ENCODE measurements around the gene CFAP58.

The CFAP58 gene

GRCh38 chr10:104336821-104337467 is 16.7 kb upstream of the CFAP58 start:
- no peak for DNase-seq

- DNase-seq = peak; percentile 33
These were observed 16.1 kb upstream of the CFAP58 start for GRCh38 chr10:104337521-104337984.

DNA sequence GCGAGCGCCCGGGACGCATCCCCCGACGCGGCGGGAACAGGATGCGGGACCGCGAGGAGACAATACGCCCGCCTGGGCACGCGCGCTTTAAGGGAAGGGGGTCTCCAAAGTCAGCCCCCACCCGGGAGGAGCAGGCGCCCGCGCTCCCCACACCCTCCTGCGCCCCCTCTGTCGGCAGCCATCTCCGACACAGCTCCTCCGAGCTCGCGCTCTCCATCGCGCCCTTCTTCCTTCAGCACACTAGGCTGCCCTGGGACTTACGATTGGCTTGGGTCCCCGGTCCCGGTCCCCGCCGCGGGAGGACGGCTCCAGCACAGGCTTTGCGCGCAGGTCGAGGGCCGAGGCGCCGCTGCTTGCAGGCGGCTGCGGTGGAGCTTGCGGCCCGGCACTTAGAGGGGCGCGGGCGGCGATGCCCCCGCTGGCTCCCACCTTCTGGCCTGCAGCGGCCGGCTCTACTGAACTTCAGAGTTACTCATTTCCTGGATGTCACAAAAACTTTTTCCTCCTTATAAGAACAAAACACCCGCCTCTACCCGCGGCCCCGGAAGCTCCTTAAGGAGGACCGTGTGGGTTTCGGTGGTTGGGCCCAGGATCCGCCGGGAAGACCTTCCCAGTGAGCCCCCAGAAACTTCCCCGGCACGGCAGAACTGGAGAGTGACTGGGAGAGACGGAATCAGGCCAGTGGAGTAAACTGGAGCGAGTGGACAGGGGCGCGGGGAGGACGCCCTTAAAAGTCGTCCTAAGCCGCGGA is 15.5 kb upstream of the CFAP58 start, which contains the start of gene ITPRIP:
TSS of gene ITPRIP (minus strand) at position 481 of the 751 bp plus-strand sequence. CDS start 22,414 bp downstream, outside the sequence.
- peak; percentile 78 for DNase-seq

DNA sequence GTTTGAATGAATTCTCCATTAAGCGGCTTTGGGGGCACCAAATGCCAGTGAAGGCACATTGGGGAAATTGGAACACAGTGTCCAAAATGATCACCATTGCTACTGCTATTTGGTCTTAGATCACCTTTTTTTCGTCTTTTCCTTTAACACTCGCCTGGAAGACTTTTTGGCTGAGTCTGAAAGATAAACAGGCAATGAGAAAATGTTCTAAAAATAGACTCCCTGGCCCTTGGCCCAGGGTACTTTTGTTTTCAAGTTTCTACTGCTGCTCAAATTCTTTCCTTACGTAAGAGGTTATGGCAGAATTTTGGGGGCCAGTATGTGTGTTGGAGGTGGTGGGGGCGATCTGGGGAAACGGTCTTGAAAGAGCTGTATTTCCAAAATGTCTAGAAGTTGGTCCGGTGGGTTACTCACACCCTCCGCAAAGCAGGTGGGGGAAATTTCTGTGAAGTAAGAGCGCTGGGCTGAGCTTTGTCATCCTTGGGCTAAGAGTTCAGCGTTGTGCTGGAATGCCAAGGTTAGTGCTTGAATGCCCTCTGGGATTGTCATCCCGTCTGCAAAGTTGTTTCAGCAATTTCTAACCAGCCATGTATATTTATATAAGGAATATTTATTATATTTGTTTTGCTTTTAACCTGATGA is 14.0 kb upstream of the CFAP58 start:
- no peak for DNase-seq

- DNase-seq = no peak
These were observed 13.5 kb upstream of the CFAP58 start for GRCh38 chr10:104340111-104340526.

DNA sequence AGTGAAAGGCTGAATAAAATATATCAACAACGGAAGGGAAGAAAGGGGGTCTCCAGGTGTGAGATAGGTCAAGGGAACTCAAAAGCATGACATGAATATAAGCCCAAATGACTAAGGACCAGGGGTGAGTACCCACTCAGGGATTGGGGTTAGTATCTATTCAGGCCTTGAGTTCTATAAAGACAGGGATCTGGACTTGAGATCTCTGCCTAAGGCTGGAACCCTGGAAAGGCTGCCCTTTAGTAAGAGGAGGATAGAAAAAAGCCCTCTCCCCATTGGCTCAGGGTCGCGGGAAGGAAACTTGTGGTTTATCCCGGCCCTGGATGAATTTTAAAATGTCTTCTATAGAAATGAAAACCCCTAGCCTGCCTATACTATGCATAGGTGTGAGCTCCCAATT is 13.0 kb upstream of the CFAP58 start:
- DNase-seq = no peak

- DNase-seq = no peak
These were observed 10.7 kb upstream of the CFAP58 start for GRCh38 chr10:104342941-104343411.

- DNase-seq = no peak
These were observed 9.4 kb upstream of the CFAP58 start for GRCh38 chr10:104344219-104344618.

DNA sequence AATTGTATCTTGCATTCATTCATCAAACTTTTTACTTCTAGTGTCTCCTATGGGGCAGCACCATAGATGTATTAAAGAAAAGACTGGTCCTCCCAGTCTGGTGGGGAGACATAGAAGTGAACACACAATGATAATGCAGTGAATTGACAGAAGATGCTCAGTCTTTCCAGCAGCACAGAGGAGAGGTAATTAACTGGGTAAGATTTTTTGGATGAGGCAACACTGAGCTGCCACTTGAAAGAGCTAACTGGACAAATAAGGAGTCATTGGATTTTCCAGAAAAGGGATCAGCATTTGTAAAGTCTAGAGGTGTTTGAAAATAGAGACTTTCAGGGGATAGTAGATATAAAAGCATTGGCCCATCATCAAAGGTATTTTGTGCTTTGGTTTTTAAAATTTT is 8.1 kb upstream of the CFAP58 start:
- no peak for DNase-seq

GRCh38 chr10:104345941-104346340 is 7.7 kb upstream of the CFAP58 start:
- DNase-seq = no peak

DNA sequence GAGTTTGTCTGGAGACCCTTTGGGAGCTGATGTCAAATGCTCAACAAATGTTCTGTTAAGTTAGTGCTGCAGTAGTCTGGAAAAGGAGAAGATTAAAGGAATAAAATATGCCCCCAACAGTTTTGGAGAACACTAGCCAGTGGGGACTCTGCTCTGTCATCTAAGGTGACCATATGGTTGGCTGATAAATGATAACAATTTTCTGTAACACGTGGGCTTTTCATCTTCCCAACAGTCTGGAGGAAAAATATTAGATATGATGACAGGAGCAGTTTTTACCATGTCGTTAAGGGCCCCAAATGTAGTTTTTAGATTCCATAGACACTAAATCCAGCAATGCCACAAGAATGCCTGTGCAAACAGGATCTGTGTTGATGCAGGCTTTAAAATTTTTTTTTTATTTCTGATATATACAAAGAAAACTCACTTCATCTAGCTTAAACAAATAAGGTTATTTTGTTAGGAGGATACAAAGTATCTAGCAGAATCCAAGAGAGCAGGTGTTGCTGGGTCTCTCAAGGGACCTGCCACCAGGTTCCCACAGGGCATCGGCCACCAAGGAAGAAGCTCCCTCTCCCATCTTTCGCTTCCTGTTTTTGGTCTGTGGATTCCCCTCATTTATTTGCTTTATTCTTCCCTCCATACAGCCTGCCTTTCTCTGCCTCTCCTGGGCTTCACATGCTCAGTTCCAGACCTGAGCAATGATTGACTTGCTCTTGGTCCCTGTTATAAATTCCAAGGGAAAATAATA is 6.2 kb upstream of the CFAP58 start:
- no peak for DNase-seq

- DNase-seq = no peak
These were observed 5.0 kb upstream of the CFAP58 start for GRCh38 chr10:104348601-104349000.

GRCh38 chr10:104349623-104350126 is 4.0 kb upstream of the CFAP58 start:
- no peak for DNase-seq

DNA sequence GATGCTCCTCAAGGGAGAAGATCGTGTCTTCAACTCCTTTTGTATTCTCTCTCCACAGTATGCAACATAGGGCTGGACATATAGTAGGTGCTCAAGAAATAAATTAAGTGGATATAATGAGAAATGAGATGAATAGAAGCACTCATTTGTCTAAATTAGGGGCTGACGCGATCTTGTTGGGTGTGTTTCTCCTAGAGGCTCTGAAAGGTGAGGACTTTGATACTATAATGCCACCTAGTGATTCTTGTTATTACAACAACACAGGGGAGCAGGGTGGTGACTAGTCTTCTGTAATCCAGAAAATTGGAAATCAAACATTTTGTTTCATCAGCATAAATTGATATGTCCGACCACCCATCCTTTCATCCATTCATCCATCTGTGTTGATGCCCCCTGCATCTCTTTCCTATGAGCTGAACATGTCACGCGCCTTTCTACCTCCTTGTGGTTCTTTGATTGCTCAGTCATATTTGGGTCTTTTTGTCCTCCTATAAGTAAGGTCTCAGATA is 3.5 kb upstream of the CFAP58 start:
- no peak for DNase-seq

DNA sequence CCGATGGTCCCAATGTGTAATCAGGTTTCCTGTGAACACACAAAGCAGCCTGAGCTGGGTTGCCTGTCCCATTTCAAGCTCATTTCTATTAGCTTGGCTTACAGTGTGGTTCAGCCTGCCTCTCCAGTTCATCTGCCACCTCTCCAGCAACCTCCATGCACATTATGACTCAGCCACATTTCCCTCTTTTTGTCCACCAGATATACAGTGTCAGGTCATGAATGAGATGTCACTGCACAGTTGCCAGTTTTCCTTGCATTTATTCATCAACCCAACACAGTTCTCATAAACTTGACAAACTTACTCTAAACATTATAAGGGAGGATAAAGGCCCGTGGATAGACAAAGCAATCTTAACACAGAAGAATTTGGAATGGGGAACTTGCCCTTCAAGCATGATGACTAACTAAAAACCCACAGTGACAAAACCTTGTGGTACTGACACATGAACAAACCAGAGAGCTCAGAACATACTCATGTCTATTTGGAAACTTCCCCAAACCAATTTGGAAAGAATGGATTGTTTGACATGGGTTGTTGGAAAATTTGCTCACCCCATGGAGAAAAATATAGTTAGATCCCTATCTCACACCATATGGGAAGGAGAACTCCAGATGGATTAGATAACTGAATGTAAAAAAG is 2.5 kb upstream of the CFAP58 start:
- no peak for DNase-seq

GRCh38 chr10:104351919-104352318 is 1.7 kb upstream of the CFAP58 start:
- no peak for DNase-seq

DNA sequence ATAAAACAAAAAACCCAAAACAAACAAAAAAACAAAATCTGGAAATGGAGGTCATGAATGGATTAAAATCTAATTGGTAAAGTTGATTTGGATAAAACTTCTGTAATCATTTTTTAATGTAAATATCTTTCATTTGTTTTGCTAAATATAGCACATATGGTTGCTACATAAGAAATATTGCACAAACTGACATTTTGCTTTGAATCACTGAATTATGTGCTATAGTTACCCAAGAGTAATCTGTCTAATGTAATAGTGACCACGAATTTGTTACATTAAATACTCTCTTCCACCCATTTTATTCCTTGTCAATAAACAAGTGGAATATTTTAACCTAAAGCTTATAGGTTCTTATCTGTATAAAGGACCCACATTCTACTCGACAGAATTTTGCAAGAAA is 6.2 kb downstream of the CFAP58 start:
- DNase-seq = no peak

GRCh38 chr10:104367904-104368303 is 14.3 kb downstream of the CFAP58 start:
- no peak for DNase-seq

GRCh38 chr10:104368381-104368780 is 14.7 kb downstream of the CFAP58 start:
- DNase-seq = no peak

DNA sequence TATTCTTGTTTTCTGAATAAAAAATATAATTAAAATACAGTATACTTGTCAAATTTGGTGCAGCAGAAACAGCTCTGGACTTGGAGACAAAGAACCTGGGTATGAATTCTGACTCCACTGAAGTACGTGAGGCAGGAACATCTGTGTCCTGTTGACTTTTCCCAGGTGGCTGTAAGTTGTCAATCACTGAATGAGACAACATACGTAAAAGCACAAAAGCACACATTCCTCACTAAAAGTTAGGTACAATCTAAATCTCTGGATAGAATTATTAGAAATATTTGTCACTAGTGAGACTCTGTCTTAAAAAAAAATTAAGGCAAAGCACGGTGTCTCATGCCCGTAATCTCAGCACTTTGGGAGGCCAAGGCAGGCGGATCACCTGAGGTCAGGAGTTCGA is 18.1 kb downstream of the CFAP58 start:
- no peak for DNase-seq

DNA sequence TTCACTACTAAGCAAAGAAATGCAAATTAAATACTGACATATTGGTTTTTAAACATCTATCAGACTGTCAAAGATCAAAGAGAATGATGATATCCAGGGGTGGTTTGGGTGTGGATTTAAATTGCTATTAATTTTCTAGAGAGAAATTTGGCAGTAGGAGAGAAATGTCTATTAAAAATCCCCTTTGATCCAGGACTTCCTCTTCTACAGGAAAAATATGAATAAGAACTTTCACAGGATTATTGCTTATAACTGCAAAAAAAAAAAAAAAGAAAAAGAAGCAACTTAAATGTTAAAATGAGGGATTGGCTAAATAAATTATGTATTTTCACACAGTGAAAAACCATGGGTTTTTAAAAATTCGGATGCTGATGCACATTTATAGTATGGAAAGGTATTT is 21.0 kb downstream of the CFAP58 start:
- DNase-seq = no peak

- no peak for DNase-seq
These were observed 23.2 kb downstream of the CFAP58 start for GRCh38 chr10:104376784-104377300.

All from activated T-cell treated with anti-CD3 and anti-CD28 coated beads, Interleukin-2, amount 50 U/mL, for 1 hour (primary cell).